IMR-90 (cell line): ENCODE data around the gene KRTCAP2.

Experiments used
- BHLHE40 ChIP-seq: fragments of 150-350 bp; IDR thresholded peaks from 2 replicates; pipeline ENCODE4 v1.6.1; 2016; ENCODE audit warnings: mild to moderate bottlenecking, low read depth, low read length
- FOS ChIP-seq: fragments of 150-350 bp; IDR thresholded peaks from 2 replicates; pipeline ENCODE4 v1.6.1; 2016; ENCODE audit warnings: low read depth, low read length
- MAFK ChIP-seq: IDR thresholded peaks from 2 replicates; pipeline ENCODE4 v1.6.1; 2012; ENCODE audit warnings: low read depth, low read length, improper control_type of control experiment
- NFE2L2 ChIP-seq: fragments of 150-350 bp; IDR thresholded peaks from 2 replicates; pipeline ENCODE4 v1.6.1; 2016; ENCODE audit warnings: low read depth, mild to moderate bottlenecking, low read length
- RFX5 ChIP-seq: IDR thresholded peaks from 2 replicates; pipeline ENCODE4 v1.8.0; 2012; ENCODE audit warnings: low read depth, mild to moderate bottlenecking, low read length, moderate library complexity
- SMC3 ChIP-seq: fragments of 150-350 bp; IDR thresholded peaks from 2 replicates; pipeline ENCODE4 v1.6.1; 2016; ENCODE audit warnings: low read depth, mild to moderate bottlenecking, antibody characterized with exemption, low read length, moderate library complexity
- TF ChIP-seq, protein P1 (sequence below): fragments of 150-350 bp; IDR thresholded peaks from 2 replicates; pipeline ENCODE4 v1.6.1; 2016; ENCODE audit warnings: low read depth, mild to moderate bottlenecking, low read length, moderate library complexity, borderline replicate concordance
- TF ChIP-seq, protein P2 (sequence below): conservative IDR thresholded peaks from 2 replicates; pipeline ENCODE4 v1.5.1; 2012; ENCODE audit warnings: mild to moderate bottlenecking, low read depth, low read length, improper control_type of control experiment
- TF ChIP-seq, protein P3 (sequence below): fragments of 150-350 bp; IDR thresholded peaks from 2 replicates; pipeline ENCODE4 v1.6.1; 2017; ENCODE audit warnings: mild to moderate bottlenecking, antibody characterized with exemption, low read length, low read depth

DNA sequence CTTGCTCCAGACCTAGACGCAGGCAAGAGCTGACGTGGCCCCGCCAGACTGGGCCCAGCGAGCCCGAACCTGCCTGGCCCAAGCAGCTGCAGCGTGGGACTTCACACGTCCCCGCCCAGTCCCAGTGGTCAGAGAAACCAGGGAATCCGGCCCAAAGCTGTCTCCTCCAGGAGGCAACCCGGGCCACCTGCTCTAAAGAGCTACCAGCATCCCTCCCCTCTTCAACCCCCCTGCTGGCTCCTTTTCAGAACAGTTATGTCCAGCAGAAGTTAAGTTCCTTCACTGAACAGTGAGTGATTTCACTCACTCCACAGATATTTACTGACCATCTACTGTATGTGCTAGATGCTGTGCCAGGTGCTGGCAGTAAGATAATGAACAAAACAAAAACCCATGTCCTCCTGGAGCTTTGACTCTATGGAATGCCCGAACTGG is 47.6 kb downstream of the KRTCAP2 start:
- no peak for TF ChIP-seq NFE2L2
- TF ChIP-seq, protein P1, sequence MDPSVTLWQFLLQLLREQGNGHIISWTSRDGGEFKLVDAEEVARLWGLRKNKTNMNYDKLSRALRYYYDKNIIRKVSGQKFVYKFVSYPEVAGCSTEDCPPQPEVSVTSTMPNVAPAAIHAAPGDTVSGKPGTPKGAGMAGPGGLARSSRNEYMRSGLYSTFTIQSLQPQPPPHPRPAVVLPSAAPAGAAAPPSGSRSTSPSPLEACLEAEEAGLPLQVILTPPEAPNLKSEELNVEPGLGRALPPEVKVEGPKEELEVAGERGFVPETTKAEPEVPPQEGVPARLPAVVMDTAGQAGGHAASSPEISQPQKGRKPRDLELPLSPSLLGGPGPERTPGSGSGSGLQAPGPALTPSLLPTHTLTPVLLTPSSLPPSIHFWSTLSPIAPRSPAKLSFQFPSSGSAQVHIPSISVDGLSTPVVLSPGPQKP = no peak
- TF ChIP-seq MAFK = no peak
- TF ChIP-seq RFX5 = no peak
- TF ChIP-seq, protein P2, sequence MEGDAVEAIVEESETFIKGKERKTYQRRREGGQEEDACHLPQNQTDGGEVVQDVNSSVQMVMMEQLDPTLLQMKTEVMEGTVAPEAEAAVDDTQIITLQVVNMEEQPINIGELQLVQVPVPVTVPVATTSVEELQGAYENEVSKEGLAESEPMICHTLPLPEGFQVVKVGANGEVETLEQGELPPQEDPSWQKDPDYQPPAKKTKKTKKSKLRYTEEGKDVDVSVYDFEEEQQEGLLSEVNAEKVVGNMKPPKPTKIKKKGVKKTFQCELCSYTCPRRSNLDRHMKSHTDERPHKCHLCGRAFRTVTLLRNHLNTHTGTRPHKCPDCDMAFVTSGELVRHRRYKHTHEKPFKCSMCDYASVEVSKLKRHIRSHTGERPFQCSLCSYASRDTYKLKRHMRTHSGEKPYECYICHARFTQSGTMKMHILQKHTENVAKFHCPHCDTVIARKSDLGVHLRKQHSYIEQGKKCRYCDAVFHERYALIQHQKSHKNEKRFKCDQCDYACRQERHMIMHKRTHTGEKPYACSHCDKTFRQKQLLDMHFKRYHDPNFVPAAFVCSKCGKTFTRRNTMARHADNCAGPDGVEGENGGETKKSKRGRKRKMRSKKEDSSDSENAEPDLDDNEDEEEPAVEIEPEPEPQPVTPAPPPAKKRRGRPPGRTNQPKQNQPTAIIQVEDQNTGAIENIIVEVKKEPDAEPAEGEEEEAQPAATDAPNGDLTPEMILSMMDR = no peak
- no peak for TF ChIP-seq SMC3
- no peak for TF ChIP-seq FOS
- TF ChIP-seq, protein P3, sequence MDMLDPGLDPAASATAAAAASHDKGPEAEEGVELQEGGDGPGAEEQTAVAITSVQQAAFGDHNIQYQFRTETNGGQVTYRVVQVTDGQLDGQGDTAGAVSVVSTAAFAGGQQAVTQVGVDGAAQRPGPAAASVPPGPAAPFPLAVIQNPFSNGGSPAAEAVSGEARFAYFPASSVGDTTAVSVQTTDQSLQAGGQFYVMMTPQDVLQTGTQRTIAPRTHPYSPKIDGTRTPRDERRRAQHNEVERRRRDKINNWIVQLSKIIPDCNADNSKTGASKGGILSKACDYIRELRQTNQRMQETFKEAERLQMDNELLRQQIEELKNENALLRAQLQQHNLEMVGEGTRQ = no peak
- no peak for TF ChIP-seq BHLHE40
